GM19455 (cell line): Measurements from ENCODE around the gene RAB31.

Experiments
- ATAC-seq: cut with Tn5 transposase; IDR thresholded peaks from one replicate; pipeline ENCODE4 v1.9.1; 2021; ENCODE audit not compliant: unreplicated experiment

The RAB31 gene

DNA sequence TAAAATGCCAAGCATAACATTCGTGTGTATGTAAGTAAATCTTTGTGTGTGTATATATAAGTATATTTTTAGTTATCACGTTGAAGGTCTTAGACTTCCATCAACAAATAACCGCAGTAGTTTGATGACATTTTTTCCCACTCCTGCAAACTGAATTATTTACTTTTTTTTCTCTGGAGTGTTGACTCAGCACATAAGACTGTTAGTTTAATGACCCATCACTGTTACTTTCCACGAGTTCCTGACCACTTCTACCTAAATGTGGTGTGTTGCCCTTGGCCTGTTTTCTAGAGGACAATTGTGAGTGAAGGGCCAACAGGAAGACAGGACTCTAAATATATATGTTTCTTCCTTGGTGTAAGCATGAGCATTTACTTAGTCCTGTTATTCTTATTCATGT lies 106.3 kb downstream of the RAB31 start:
- ATAC-seq = no peak

DNA sequence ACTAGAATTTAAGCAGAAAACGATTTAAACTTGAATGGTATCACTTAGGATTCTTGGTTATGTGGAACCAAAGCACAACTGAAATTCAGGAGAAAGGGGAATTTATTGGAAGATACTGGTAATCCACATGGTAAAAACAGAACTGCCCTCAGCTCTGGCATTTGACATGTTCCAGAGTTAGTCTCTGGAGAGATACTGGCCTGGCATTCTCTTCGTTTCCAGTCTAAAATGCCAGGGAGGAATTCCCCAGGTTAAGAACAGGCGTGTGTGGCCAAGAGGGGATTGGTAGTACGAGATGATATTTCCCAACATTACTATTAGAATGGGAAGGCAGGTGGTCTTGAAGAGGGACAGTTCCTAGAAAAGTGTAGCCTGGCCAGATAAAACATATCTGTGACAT lies 109.2 kb downstream of the RAB31 start:
- no peak for ATAC-seq

DNA sequence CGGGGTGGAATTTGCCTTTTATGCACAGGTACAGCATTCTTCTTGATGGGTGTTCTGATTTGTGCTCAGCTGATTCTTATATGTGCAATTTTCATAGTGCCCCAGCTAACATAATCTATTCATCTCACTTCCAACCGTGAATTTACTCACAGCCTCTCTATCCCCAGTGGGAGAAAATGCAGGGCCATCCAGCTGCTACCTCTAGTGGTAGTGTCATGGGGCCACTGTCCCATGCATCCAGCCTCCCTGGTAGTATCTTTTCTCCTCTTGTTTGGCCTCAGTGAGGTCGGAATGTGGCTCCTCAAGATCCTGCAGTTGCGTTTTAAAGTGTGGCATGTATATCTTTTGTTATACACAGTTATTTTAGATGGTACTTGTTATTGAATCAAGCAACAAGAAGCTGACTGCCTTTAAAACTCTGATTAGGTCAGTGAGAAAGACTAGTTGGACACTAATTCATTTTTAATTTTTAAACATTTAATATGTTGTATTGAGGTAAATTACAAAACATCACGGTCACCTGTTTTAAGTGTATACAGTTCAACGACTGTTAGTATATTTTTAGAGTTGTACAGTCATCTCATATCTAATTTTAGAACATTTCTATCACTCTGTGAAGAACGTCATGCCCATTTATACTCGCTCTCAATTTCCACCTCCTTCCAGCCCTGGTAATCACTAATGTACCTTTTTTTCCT lies 109.8 kb downstream of the RAB31 start:
- ATAC-seq = no peak

DNA sequence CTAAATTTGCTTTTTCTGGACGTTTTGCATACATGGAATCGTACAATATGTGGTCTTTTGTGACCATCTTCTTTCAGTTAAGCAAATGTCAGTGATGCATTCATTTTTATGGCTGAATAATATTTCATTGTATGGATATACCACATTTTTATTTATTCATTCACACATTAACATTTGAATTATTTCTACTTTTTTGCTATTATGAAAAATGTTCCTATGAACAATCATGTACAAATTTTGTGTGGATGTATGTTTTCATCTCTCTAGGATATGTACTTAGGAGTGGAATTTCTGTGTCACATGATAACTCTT lies 110.3 kb downstream of the RAB31 start:
- ATAC-seq = no peak

DNA sequence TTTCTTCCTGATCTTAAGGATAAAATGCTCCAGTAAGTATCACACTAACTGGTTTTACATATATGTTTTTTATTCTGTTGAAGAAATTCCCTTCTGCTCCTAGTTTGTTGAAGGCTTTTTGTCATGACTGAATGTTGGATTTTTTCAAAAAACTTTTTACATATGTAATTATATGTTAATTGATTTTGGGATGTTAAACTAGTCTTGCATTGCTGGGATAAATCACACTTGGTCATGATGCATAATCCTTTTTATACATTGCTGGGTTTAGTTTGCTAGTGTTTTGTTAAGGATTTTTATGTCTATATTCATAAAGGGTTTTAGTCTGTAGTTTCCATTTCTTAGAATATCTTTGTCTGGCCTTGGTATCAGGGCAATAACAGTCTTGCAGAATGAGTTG lies 112.0 kb downstream of the RAB31 start:
- ATAC-seq = no peak

DNA sequence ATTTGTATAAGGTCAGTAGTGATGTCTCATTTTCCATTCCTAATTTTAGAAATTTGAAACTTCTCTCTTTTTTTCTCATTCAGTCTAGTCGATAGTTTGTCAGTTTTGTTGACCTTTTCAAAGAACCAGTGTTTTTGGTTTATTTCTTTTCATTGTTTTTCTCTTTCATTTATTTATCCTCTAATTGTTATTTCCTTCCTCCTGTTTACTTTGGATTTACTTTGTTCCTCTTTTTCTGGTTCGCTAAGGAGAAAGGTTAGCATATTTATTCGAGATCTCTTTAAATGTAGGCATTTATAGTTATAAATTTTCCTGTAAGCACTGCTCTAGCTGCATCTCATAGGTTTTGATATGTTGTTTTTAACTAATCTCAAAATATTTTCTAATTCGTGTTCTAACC lies 112.6 kb downstream of the RAB31 start:
- no peak for ATAC-seq

DNA sequence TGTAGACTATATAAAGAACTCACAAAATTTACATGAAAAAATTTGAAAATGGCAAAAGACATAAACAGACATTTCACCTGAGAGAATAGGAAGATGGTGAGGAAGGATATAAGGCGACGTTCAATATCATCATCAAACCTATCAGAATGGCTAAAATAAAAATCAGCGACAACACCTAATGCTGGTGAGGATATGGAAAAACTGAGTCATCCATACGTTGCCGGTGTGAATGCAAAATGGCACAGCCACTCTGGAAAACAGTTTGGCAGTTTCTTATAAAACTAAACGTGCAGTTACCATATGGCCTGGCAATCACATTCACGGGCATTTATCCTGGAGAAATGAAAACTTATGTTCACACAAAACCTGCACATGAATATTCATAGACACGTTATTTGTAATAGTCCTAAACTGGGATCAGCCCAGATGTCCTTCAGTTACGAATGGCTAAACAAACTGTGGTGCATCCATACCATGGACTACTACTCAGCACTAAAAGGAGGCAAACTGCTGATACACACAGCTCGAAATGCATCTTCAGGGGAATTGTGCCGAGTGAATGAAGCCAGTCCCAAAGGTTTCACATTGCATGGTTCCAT lies 114.6 kb downstream of the RAB31 start:
- no peak for ATAC-seq

DNA sequence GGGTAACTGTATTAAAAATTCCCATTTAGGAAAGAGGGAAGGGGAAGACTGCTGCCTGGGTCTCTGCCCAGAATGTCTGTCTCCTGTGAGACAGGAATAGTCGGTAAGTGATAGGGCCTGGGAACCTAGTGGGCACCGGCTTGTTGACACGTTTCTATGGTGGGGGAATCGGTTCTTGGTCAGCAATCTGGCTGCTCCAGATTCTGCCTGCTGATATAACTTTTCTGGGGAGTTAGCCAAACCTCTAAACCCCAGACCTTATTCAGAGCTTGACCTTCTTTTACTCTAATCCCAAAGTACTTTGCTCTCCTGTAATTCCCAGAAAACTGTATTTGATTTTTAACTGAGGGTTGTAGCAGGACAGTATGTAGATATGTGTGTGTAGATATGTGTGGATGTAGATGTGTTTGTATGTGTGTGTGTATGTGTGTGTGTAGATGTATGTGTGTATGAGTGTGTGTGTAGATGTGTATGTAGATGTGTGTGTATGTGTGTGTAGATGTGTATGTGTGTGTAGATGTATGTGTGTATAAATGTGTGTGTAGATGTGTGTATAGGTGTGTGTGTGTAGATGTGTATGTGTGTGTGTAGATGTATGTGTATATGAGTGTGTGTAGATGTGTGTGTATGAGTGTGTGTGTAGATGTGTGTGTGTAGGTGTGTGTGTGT lies 115.8 kb downstream of the RAB31 start:
- ATAC-seq = no peak

DNA sequence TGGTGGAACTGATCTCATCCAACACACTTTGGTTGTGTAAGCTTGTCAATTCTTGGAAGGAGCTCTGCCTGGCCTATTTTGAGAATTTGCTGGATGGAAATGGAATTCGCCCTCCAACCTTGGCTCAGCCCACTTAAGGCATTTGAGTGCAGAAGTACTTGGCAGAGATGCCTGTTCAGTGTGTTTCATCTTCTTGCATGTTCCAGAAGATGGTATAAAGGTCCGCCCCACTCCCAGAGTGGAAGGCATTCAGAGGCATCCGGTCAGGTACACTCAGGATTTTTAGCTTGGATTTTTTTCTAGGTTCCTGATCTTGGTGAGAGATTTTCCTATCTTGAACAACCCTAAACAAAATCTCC lies 116.4 kb downstream of the RAB31 start:
- no peak for ATAC-seq

DNA sequence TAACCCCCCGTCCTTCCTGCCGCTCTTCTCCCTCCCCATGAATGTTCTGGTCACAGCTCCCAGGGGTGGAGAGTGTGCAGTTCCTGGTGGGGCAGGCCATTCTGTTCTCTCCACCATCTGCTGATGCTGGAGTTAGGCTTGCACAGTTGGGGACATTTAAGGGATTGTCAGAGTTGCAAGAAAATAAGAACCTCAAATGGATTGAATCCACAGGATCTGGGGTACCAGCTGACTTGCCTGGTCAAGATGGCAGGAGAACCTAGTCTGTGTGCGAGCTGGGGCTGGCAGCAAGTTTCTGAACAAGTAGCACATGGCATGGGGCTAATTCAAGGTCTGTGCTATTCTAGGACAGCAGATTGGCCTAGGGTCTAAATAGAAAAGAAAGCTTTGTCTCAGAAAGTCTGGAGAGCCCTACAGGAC lies 116.9 kb downstream of the RAB31 start:
- no peak for ATAC-seq

DNA sequence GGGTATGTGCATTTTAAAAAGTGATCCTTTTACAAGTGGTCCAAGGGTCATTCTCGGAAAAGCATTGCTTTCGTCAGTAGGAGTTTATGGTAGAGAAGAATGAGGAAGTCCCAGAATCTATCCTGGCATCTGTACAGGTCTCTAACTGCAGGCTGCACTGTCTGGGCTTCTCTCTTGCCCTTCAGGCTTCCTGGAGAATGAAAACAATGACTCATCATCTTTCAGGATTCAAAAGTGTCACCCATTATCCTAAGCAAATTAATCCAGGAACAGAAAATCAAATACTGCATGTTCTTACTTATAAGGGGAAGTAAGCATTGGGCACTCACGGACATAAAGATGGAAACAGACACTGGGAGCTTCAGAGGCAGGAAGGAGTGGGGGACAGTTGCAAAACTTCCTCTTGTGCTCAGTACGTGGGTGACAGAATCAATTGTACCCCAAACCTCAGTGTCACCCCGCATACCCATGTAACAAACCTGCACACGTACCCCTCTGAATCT lies 117.5 kb downstream of the RAB31 start:
- ATAC-seq = no peak

DNA sequence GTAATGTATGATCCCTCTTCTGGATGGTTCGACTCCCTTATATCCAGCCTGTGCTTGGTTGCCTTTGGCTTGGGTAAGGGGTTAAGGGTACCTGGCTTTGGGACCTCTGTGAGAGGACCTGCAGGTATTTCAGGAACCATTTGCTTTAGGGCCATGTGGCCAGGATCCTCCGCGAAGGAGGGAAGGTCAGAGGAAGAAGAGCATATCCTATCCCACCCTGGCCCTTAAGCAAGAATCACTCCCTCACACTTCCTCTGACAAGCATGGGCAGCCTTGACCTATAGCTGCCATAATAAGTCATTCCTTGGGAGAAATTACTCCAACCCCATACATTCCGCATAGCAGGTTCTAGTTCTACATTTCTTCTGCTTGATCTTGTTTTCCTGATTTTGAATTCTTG lies 118.6 kb downstream of the RAB31 start:
- ATAC-seq = no peak

DNA sequence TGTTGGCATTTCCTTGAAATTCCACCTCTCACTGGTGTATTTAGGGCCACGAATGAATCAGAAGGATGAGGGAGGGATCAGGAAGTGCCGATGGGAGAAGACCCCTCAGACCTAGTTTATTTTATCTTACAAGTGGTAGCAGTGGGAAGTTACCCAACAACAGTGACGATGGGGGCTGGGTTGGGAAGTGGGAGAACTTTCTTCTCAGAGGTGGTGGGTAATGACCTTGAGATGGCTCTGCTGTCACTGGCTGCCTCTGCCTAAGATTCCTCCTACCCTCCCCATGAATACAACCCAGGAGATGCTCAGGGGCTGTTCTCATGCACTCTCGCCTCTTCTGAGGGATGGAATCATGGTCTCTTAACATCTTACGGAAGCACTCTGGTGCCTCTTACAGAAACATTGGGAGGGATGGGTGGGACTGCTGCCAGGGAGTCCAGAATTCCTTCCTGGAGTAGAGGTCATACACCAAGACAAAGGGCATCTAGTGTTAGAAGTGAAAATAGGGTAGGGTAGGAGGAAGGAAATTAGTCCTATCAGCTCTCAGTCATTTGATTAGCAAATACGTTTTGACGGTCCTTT lies 119.2 kb downstream of the RAB31 start:
- no peak for ATAC-seq

DNA sequence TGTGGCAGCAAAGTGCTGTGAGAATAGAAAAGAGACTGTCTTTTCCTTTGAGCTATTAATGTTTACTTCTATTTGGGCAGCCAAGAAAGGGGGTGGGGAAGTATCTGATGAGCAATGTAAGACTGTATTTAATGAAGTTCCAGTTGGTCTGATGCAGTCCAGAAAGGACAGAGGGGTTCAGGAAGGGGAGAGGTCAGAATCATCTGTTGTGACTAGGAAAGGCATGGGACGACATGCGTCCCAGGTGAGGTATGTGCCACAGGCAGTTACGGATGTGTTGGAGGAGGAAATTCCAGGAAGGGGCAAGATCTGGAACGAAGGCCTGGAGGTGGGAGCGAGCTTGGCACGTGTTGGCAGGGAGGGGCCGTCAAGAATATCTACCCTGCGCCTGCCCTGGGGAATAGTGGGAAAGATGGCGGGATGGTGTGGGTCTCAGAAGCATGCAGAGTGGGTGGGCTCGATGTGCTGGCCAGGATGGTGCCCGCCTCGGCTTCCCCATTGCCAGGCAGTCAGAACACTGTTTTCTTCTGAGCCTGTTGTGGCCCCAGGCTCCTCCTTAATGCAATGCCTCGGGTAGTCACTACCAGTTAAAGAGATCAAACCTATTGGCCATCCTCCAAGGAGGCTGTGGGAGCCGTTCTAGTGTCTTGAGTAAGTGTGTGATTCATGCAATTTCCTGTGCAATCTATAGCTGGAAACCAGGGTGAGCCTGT lies 119.8 kb downstream of the RAB31 start:
- no peak for ATAC-seq

DNA sequence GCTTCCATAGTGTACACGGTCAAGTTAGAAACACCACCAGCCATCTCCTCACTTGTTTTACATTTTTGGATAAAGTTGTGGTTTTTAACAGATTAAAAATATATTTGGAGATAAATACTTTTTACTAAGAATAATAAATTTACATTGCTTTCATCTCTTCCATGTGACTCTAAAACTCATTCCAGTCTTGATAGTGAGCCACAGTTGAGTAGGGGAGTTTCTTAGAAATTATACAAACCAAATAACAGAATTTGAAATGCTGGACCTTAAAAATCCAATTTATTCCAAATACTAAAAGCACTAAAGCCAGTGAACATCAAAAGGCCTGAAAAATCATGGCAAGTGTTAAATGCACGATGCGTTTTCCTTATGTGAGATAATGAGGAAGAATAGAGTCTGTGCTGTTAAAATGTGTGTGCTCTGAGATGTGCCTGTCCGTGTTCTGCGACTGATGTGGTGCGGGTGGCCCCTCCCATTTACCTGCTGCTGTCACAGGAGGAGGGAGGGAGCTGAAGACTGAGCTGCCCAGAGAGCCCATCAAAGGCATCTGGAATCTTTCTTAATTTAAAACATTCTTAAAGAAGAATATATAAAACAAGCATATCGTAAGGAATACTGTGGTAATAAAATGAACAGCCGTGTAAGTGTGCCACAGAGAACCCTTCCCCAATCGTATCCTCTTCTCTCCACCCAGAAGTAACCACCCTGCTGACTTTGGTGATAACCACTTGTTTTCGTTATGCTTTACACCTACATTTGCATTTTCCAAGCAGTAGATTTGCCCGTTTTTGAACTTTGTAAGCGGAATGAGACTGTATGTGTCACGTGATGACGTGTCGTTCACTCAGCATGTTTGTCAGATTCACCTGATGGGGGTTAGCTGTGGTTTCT lies 120.7 kb downstream of the RAB31 start:
- ATAC-seq = no peak

DNA sequence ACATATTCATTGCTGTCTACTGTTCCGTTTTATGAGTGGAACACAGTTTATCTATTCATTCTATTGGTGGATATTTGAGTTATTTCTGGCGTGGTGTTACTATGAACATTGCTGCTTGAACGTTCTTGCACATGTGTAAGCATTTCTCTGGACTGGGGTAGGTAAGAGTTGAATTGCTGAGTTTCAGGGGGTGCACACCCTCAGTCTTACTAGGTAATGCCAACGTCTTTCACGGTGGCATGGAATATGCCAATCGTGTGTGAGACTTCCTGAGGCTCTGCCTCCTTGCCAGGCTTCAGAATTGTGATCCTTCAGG lies 121.3 kb downstream of the RAB31 start:
- no peak for ATAC-seq

DNA sequence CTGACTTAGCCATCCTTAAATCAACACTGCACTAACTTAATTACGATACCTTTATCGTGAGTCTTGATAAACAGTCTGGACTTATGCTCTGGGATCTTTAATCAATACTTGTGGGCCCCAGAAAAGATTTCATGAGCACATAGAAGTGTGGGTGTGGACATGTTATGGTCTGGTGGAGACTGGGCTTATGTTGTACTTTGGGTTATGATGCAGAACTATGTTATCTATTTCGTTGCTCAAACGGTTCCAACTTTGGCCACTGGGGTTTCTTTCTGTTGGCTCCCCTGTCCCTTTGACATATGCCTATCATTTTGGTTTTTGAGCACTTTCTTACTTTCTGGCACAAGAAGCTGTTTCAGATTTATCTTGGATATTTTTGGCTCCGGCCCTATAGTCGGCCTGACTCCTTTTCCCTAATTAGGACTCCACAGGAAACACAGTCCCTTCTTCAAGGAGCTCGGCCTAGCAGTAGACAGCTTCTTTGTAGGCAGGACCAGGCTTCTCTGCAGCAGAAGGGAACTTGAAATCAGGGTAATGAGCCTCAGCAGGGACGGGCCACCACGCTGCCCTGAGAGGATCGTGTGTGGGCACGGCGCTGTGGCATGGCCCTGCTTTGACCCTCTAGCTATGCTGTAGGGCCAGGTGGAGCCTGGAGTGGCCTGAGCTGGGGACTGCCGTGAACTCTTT lies 123.1 kb downstream of the RAB31 start:
- no peak for ATAC-seq

DNA sequence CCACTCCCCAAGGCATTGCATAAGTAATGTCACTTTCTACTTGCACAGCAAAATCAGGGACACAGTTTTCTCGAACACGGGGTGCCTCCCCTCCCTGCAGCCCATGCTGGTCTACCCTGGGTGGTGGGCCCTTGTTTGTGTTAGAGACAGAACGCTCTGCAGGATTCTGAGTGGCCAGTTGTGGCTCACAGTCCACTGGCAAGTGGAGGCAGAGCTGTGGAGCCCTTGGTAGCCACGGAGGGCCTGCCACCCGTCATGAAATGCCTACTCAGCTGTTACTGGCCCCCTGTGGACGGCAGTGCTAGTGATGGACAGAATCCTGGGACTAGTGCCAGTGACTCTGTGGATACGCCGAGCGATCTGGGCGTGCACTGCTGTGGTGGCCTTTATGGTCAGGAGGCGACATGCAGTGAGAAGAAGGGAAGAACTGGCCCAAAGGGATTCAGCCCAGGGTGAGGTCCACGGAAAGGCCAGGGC lies 123.7 kb downstream of the RAB31 start:
- ATAC-seq = no peak

DNA sequence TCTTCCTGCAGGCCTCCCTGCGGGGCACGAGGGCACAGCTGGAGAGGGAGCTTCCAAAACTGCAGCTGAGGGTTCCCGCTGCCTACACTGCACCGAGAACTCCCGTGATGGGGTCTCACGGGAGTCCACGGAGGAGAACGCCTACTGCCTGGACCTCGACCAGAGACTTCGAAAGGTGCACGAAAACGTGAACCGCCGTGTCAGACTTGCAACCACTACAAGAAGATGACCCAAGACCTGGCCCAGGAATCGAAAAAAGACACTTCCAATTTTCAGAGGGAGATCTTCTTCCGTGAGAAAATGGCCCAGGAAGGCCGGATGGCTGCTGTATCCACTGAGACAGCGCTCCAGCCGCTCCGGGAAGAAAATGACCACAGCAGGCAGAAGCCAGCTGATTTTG lies 124.8 kb downstream of the RAB31 start:
- ATAC-seq = no peak

DNA sequence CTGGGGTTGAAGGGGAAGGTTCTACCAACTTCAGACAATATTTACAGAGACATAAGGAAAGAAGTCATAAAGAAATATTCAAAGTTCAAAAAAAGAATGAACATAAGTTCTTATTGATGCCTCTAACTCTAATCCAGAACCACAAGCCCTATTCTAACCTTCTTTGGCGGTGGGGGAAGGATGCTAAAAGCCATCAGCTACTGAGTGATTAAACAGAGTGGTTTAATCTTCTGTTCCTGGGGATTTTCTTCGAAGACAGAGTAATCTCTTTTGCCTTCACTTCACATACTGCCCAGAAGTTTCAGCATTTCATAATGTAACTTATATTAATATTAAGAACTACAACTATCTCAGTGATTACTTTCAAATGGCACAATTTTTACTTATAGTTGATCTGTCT lies 126.5 kb downstream of the RAB31 start:
- ATAC-seq = no peak
